Measurements from ENCODE around the gene DNMBP.
"Not testable (repeated sequence)": the region's sequence is repeated elsewhere in the genome, so short reads cannot be mapped to it uniquely, and the experiment has no call there.

Gene DNMBP

GRCh38 chr10:99993701-99994689, 15.8 kb downstream of the DNMBP start:
- DNase-seq (ENCODE audit: low read depth in 3 of 3) = peak in 2 of 3 donors; percentile 32 to 37

GRCh38 chr10:99985637-99986036, 24.1 kb downstream of the DNMBP start:
- not testable (repeated sequence) for DNase-seq (ENCODE audit: low read depth in 3 of 3)

DNA sequence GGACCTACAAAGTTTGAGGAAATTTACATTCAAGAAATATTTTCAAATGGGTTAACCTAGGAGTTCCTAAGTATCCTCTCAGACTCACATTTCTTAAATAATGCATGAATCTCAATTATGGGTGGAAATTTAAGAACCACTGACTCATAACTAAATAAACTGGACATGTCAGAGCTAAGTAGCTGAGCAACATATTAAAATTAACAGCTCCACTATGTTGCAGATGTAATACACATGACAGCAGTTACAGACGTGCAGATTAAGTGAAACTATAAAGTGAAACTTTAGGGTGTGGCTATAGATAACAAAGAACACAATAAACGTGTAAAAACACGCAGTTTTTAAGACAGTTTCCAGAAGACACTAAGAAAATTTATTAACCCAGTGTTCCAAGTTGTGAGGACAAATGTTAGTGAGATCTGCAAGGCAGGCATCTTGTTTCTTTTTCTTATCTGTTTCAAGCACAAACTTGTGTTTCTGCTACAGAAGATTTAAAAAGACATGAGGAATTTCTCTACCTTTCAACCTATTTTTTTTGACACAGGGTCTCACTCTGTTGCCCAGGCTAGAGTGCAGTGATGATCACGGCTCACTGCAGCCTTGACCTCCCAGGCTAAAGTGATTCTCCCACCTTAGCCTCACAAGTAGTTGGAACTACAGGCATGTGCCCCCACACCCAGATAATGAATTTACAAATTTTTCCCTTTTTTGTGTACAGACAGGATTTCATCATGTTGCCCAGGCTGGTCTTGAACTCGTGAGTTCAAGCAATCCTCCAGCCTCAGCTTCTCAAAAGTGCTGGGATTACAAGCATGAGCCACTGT, 25.3 kb downstream of the DNMBP start:
- DNase-seq (ENCODE audit: low read depth in 3 of 3) = no peak

GRCh38 chr10:99983280-99983988, 26.3 kb downstream of the DNMBP start:
- DNase-seq (ENCODE audit: low read depth in 3 of 3) = no peak

DNA sequence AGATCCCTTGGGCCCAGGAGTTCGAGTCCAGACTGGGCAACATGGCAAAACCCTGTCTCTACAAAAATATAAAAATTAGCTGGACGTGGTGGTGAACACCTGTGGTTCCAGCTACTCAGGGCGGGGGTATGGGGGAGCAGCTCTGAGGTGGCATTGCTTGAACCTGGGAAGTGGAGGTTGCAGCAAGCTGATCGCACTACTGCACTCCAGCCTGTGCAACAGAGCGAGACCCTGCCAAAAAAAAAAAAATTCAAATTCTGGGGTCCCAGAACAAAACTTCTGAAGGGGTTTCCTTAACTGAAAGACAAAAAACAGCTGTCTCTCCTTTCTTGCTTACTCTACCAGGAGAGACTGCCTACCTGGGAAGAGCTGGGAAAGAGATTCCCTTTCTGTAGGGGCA, 27.0 kb downstream of the DNMBP start:
- no peak for DNase-seq (ENCODE audit: low read depth in 3 of 3)

DNA sequence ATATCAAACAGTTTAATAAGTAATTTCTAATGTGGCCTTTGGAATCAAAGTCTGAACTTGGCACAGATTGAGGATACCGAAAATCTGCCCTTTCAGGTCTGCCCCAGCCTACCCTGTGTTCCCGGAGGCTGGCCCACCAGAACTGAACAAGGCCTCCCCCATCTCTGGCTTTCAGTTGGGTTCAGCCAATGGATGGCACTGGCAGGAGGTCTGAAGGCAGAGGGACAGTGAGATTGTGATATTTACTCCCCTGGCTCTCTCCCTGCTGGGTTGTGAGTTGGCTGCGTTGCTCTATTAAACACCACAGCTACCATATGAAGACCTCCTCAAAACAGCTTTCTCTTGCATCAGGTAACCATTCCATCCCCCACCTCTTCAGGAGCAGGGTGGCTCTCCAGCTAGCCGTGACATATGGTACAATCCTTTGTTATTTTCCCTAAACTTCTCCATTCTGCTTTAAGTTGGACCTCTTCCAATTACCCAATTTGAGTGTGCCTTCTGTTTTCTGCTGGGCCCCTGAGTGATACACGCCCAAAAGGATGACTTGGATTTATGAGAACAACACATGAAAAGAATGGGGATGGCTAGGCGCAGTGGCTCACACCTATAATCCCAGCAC, 28.1 kb downstream of the DNMBP start:
- DNase-seq (ENCODE audit: low read depth in 3 of 3) = no peak

- no peak for DNase-seq (ENCODE audit: low read depth in 3 of 3)
Observed at GRCh38 chr10:99979066-99979685, 30.6 kb downstream of the DNMBP start.

DNA sequence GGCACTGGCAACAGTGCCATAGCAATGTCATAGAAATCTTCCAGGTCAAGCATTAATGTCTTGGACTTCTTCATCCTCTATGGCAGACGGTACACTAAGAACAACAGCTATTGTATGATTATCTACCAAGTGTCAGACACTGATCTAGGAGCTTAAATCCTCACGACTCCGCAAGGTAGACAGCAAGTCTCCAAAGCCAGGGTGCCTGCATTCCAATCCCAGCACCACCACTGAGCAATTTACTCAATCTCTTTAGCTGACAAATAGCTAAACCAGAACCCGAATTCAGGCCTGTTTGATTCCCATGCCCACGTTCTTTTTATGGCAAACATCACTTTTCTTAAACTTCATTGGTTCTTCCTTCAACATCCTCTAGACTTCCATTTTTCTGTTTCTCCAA, 31.8 kb downstream of the DNMBP start:
- DNase-seq (ENCODE audit: low read depth in 3 of 3) = no peak

DNA sequence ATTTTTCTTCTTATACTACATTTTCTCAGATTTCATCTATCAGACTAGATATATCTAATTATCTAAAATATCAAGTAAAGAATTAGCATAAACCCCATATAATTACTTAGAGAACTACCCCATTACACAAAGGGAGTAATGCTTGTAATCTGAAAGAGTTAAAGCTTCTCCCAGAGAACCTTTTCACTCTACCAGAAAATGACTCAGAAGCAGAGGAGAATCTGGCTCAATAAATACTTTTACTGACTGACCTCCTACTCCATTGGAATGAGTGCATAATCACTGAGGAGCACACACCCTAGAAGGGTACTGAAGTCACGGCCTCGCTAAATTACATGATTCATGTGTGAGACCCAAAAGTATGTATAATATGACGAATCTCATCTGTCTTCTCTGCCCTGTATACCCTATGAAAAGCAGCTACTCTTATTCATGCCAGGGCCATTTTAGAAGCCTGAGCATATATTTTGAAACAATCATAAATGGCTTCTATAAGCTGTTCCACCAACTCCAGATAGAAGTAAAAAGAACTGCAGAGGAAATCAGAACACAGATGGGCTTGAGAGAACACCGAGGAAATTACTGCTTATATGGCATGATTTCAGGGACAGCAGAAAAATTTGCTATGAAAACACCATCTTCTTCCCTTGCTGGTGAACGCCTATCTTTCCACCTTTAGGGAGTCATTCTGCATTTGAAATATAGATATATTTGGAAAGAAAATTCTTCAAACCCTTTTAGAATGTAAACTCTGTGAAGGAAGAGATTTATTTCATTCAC, 32.7 kb downstream of the DNMBP start:
- no peak for DNase-seq (ENCODE audit: low read depth in 3 of 3)

GRCh38 chr10:99975942-99976809, 33.6 kb downstream of the DNMBP start:
- DNase-seq (ENCODE audit: low read depth in 3 of 3) = no peak

- no peak for DNase-seq (ENCODE audit: low read depth in 3 of 3)
Observed at GRCh38 chr10:99975106-99975829, 34.5 kb downstream of the DNMBP start.

DNA sequence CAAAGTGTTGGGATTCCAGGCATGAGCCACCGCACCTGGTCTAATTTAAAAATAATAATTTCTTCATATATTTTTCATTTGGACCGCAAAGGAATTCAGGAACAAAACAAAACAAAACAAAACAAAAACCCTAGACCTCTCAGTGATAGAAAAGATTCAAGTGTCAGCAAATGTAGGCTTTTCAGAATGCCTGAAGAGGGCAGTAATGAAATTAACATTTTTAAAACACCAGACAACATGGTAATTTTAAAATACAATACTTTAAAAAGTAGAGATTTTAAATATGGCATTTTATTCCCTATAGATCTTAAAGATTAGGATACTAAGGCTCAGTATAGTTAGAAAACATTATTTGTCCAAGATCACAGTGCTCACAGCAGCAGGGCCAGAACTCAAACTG, 36.6 kb downstream of the DNMBP start:
- no peak for DNase-seq (ENCODE audit: low read depth in 3 of 3)

- no peak for DNase-seq (ENCODE audit: low read depth in 3 of 3)
Observed at GRCh38 chr10:99967961-99968360, 41.8 kb downstream of the DNMBP start.

DNA sequence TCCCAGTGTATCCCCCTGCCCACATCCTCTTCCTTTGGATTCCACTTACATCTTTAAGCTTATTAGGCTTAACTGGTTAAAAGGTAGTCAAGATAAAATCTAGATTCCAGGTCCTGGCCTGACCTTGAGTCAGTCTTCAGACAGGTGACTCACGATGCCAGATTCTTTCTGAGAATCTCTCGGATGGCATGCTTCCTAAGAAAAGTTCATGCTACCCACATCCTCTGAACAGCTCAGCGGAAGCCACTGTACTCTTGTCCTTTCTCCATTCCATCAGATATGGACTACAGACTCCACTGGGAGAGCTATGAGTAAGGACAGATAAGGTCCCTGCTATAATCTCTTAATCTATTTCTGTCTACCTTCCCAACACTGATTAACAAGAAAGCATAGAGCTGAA, 43.4 kb downstream of the DNMBP start:
- DNase-seq (ENCODE audit: low read depth in 3 of 3) = no peak

DNA sequence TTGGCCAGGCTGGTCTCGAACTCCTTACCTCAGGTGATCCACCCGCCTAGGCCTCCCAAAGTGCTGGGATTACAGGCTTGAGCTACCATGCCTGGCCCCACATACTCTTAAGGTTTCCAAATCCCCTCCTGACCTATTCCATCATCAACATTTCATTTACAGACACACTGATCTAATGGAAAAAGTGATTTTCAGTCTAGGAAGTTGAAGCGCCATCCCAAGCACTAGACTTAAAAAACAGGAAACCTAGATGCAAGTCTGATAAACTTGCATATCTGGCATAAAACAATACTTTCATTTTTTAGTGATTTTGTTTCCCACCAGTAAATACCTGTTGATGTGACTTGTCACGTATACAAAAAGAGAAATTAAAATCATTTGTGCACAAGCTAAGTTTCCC, 44.0 kb downstream of the DNMBP start:
- DNase-seq (ENCODE audit: low read depth in 3 of 3) = no peak

- DNase-seq (ENCODE audit: low read depth in 3 of 3) = no peak
Observed at GRCh38 chr10:99964791-99965190, 45.0 kb downstream of the DNMBP start.

DNA sequence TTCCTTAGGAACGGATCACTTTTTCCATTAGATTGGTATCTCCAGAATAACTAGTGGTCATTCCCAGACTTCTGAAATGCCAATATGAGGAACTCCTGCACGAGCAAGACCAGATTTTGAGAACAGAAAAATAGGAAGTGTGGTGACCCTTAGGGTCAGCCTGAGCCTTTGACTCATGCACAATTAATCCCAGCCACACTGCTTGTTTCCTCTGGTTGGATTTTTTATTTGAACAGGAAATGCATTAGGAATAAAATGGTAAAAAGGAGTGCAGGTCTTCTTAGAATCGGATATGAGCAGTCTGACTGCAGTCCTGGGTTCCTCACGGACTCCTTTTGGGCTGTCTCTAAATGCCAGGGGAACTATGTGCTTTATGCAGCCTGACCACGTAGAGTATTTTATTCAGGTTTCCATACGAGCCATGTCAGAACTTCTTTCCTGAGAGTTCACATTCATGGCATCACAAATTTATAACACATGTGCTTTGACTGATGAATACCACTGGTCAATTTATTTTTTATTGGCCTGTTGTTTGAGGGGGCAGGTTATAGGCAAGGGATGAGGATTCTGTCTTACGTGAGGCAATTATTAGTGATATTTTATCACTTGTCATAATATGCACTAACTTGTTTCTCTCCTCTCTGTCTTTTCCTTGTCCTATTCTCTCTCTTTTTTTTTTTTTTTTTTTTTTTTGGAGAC, 46.1 kb downstream of the DNMBP start:
- not testable (repeated sequence) for DNase-seq (ENCODE audit: low read depth in 3 of 3)

DNA sequence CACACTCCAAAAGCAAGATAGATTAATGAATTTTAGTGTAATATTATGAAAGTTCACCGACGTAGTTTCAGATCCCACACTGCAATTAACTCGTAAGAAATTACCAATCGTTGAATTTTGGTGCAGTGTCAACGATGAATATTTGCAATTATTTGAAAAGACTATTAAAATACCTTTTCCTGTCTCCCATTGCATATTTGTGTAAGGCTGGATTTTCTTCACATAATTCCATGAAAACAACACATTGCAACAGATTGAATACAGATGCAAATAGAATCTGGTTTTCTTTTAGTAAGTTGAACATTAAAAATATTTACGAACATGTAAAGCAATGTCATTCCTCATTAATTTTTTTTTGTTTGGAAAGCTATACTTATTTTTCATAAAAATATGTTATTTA, 50.9 kb downstream of the DNMBP start:
- DNase-seq (ENCODE audit: low read depth in 3 of 3) = no peak

Data from stimulated activated CD4-positive, alpha-beta T cell treated with anti-CD3 and anti-CD28 coated beads, TNF-alpha, amount 100 ng/mL, for 48 hours (primary cell).